ENCODE measurements around the gene OR10G2. TPM values are rescaled to one million over a fixed set of nuclear protein-coding genes. Genes with fewer than 3 reads are reported as not detected.

Gene OR10G2
- total RNA-seq, 1 experiment from 2014 or later, result not detected

GRCh38 chr14:21673718-21674117 lies 39.0 kb upstream of the OR10G2 start, which contains the start of gene OR4E1:
Gene OR4E1, minus strand, starts transcription at chr14:21673818. Its CDS starts 2,883 bp downstream, at chr14:21670935.
- TF ChIP-seq EZH2phosphoT487 (IDR thresholded peaks at IDR 0.05; ENCODE audit: borderline replicate concordance) (no peak), RAD21 (IDR thresholded peaks at IDR 0.05; ENCODE audit: low read depth) (no peak), YY1 (IDR thresholded peaks at IDR 0.05; ENCODE audit: extremely low read depth, insufficient replicate concordance, low read depth, low read length) (no peak), EZH2 (IDR thresholded peaks at IDR 0.05) (no peak), CEBPB (IDR thresholded peaks at IDR 0.05; ENCODE audit: low read depth) (no peak), EGR1 (IDR thresholded peaks at IDR 0.05; ENCODE audit: low read depth) (no peak), ZNF274 (IDR thresholded peaks at IDR 0.05; ENCODE audit: low read depth, low read length) (no peak), TCF7L2 (IDR thresholded peaks at IDR 0.05; ENCODE audit: borderline replicate concordance, extremely low read depth, insufficient read depth, insufficient read length) (no peak), CBX3 (IDR thresholded peaks at IDR 0.05; ENCODE audit: low read depth) (no peak), ZFX (IDR thresholded peaks at IDR 0.05) (no peak), SIN3A (IDR thresholded peaks at IDR 0.05; ENCODE audit: low read depth) (no peak), POLR2A (IDR thresholded peaks at IDR 0.05; ENCODE audit: borderline replicate concordance, extremely low read depth, insufficient read depth, insufficient read length) (no peak), REST (IDR thresholded peaks at IDR 0.05; ENCODE audit: low read depth) (no peak), ZBTB33 (IDR thresholded peaks at IDR 0.05; ENCODE audit: extremely low read depth, insufficient replicate concordance, low read length) (no peak), ELF1 (IDR thresholded peaks at IDR 0.05; ENCODE audit: borderline replicate concordance, low read depth) (no peak), ATF3 (IDR thresholded peaks at IDR 0.05) (no peak), MAX (IDR thresholded peaks at IDR 0.05) (no peak)
- ATAC-seq (no peak), DNase-seq (ENCODE audit: low read depth, low spot score) (no peak)
- peaks cover 53% of the 10 kb centered on the region for H3K27me3 ChIP-seq (ENCODE audit: insufficient read depth, low read length)
- intact Hi-C loops (cut with micrococcal nuclease), result no loop called here
- H3K9ac ChIP-seq (ENCODE audit: low read length), result no peak within 1 kb of the TSS
- H3K4me2 ChIP-seq (ENCODE audit: low read length), result no peak within 1 kb of the TSS
- H3K27ac ChIP-seq (ENCODE audit: low read depth, low read length), result no peak within 1 kb of the TSS
- BruUV-seq (replicated peaks), result no TSS peak
- no peaks in the 10 kb centered on the region for H3K79me2 ChIP-seq (ENCODE audit: insufficient read depth, low read length)
- no peaks in the 10 kb centered on the region for H3K36me3 ChIP-seq (ENCODE audit: control insufficient read depth in 1 of 2, insufficient read depth in 2 of 2, low read length in 2 of 2)
- no peaks in the 10 kb centered on the region for H3K9me2 ChIP-seq (ENCODE audit: insufficient read depth)
- no peak within 1 kb of the TSS for H2AFZ ChIP-seq (ENCODE audit: low read depth, low read length, poor library complexity, severe bottlenecking)
- H4K20me1 ChIP-seq (ENCODE audit: insufficient read depth), result no peaks in the 10 kb centered on the region
- ChIA-PET CTCF (no interaction called here), RAD21 (ENCODE audit: low non-redundant PET in 1 of 2, low total read pairs in 2 of 2, uncharacterized antibody in 2 of 2, unreplicated experiment in 2 of 2) (no interaction called here), POLR2A (no interaction called here)
- H3K9me3 ChIP-seq (ENCODE audit: control insufficient read depth in 1 of 2, insufficient read depth in 1 of 2, low read depth in 1 of 2, low read length in 2 of 2), result no peaks in the 10 kb centered on the region
- no peaks in the 10 kb centered on the region for H3K4me1 ChIP-seq (ENCODE audit: control insufficient read depth in 1 of 2, insufficient read depth in 2 of 2, low read length in 2 of 2)
- H3K4me3 ChIP-seq (replicated peaks in 1 of 2; ENCODE audit: low read depth in 1 of 2, low read length in 2 of 2), result no peak within 1 kb of the TSS
